HEK293 (cell line): ENCODE measurements around the gene LRIT3.

Source experiments
- CTCF ChIA-PET: fragments of 350-600 bp; formaldehyde crosslinking; extraction: SDS; loops from one replicate; lab custom pipeline; 2021; ENCODE audit warnings: antibody characterized with exemption; lab: Yijun Ruan, JAX
- POLR2A ChIA-PET: fragments of 300-600 bp; formaldehyde crosslinking; extraction: SDS; loops from one replicate; lab custom pipeline; 2020; ENCODE audit warnings: antibody characterized with exemption, inconsistent platforms; lab: Yijun Ruan, JAX
- H3K27ac ChIP-seq: fragments of 200-500 bp; sonication (Bioruptor generic); 2 replicates; pipeline ENCODE4 v1.5.1; 2014; ENCODE audit warnings: low read depth, low read length, control low read depth, inconsistent platforms; ENCODE audit errors: extremely low read depth
- H3K36me3 ChIP-seq, 2 experiments: fragments of 200-500 bp in 1 of 2; sonication (Bioruptor generic) in 1 of 2; 1 replicate in 1 of 2; 2 replicates in 1 of 2; pipeline ENCODE4 v1.5.1; 2014 to 2017; ENCODE audit warnings: inconsistent platforms in 2 of 2, low read length in 2 of 2; ENCODE audit not compliant: control insufficient read depth in 2 of 2, insufficient read depth in 1 of 2
- H3K4me1 ChIP-seq: fragments of 200-500 bp; sonication (Bioruptor generic); 2 replicates; pipeline ENCODE4 v1.5.1; 2014; ENCODE audit warnings: mild to moderate bottlenecking, low read length, inconsistent platforms; ENCODE audit not compliant: control insufficient read depth, insufficient read depth
- H3K4me3 ChIP-seq: 2 replicates; pipeline ENCODE4 v1.5.1; 2011; ENCODE audit warnings: low read depth, mild to moderate bottlenecking, control low read depth, low read length, moderate library complexity
- H3K9me3 ChIP-seq: fragments of 200-500 bp; sonication (Bioruptor generic); 2 replicates; pipeline ENCODE4 v1.5.1; 2014; ENCODE audit warnings: low read depth, low read length, inconsistent platforms; ENCODE audit not compliant: control insufficient read depth, insufficient read depth
- BCL6B ChIP-seq: fragments of 450-650 bp; formaldehyde crosslinking; IDR thresholded peaks from 2 replicates; pipeline ENCODE4 v1.5.1; 2017; ENCODE audit warnings: missing biosample characterization, missing genetic modification characterization
- GFI1B ChIP-seq: fragments of 450-650 bp; formaldehyde crosslinking; IDR thresholded peaks from 2 replicates; pipeline ENCODE4 v1.5.1; 2016; ENCODE audit warnings: missing biosample characterization, missing genetic modification characterization
- GLI4 ChIP-seq: fragments of 450-650 bp; formaldehyde crosslinking; IDR thresholded peaks from 2 replicates; pipeline ENCODE4 v1.5.1; 2016; ENCODE audit warnings: missing biosample characterization, missing genetic modification characterization
- KLF16 ChIP-seq: fragments of 450-650 bp; formaldehyde crosslinking; IDR thresholded peaks from 2 replicates; pipeline ENCODE4 v1.5.1; 2017; ENCODE audit warnings: missing biosample characterization, missing genetic modification characterization
- PRDM4 ChIP-seq: fragments of 450-650 bp; formaldehyde crosslinking; IDR thresholded peaks from 2 replicates; pipeline ENCODE4 v1.5.1; 2017; ENCODE audit warnings: missing biosample characterization, missing genetic modification characterization
- SETDB1 ChIP-seq: IDR thresholded peaks from one replicate; pipeline ENCODE4 v1.6.1; 2017; ENCODE audit warnings: mild to moderate bottlenecking, low read length, moderate library complexity, mixed read lengths; ENCODE audit not compliant: insufficient read length
- ZNF2 ChIP-seq: fragments of 450-650 bp; formaldehyde crosslinking; IDR thresholded peaks from 2 replicates; pipeline ENCODE4 v1.5.1; 2016; ENCODE audit warnings: missing biosample characterization, missing genetic modification characterization
- ZNF202 ChIP-seq: fragments of 450-650 bp; formaldehyde crosslinking; IDR thresholded peaks from 2 replicates; pipeline ENCODE4 v1.5.1; 2016; ENCODE audit warnings: missing biosample characterization, missing genetic modification characterization, borderline replicate concordance
- ZNF366 ChIP-seq: fragments of 450-650 bp; formaldehyde crosslinking; conservative IDR thresholded peaks from 2 replicates; pipeline ENCODE4 v1.5.1; 2016; ENCODE audit warnings: missing biosample characterization, missing genetic modification characterization
- ZNF398 ChIP-seq: fragments of 450-650 bp; formaldehyde crosslinking; IDR thresholded peaks from 2 replicates; pipeline ENCODE4 v1.5.1; 2017; ENCODE audit warnings: missing biosample characterization, missing genetic modification characterization
- ZNF404 ChIP-seq: fragments of 450-650 bp; formaldehyde crosslinking; IDR thresholded peaks from 2 replicates; pipeline ENCODE4 v1.5.1; 2017; ENCODE audit warnings: missing biosample characterization, missing genetic modification characterization
- ZNF426 ChIP-seq: fragments of 450-650 bp; formaldehyde crosslinking; IDR thresholded peaks from 2 replicates; pipeline ENCODE4 v1.5.1; 2017; ENCODE audit warnings: missing biosample characterization, missing genetic modification characterization, mild to moderate bottlenecking, inconsistent platforms, moderate library complexity
- ZNF48 ChIP-seq: fragments of 450-650 bp; formaldehyde crosslinking; IDR thresholded peaks from 2 replicates; pipeline ENCODE4 v1.5.1; 2016; ENCODE audit warnings: missing biosample characterization, missing genetic modification characterization
- ZNF514 ChIP-seq: fragments of 450-650 bp; formaldehyde crosslinking; IDR thresholded peaks from 2 replicates; pipeline ENCODE4 v1.5.1; 2016; ENCODE audit warnings: missing biosample characterization, missing genetic modification characterization
- ZNF518A ChIP-seq: fragments of 450-650 bp; formaldehyde crosslinking; conservative IDR thresholded peaks from 2 replicates; pipeline ENCODE4 v1.5.1; 2016; ENCODE audit warnings: low read depth, missing biosample characterization, missing genetic modification characterization
- ZNF558 ChIP-seq: fragments of 450-650 bp; formaldehyde crosslinking; IDR thresholded peaks from 2 replicates; pipeline ENCODE4 v1.5.1; 2016; ENCODE audit warnings: missing biosample characterization, missing genetic modification characterization
- ZNF621 ChIP-seq: fragments of 450-650 bp; formaldehyde crosslinking; IDR thresholded peaks from 2 replicates; pipeline ENCODE4 v1.5.1; 2017; ENCODE audit warnings: missing biosample characterization, missing genetic modification characterization
- ZNF660 ChIP-seq: fragments of 450-650 bp; IDR thresholded peaks from 2 replicates; pipeline ENCODE4 v1.5.1; 2018; ENCODE audit warnings: missing biosample characterization, mild to moderate bottlenecking, missing genetic modification characterization
- ZNF664 ChIP-seq: fragments of 450-650 bp; formaldehyde crosslinking; IDR thresholded peaks from 2 replicates; pipeline ENCODE4 v1.5.1; 2016; ENCODE audit warnings: missing biosample characterization, missing genetic modification characterization

Gene LRIT3

GRCh38 chr4:109827672-109828071 is 20.2 kb upstream of the LRIT3 start, which contains the start of gene RRH:
RRH (plus strand) TSS chr4:109827972; CDS start chr4:109828028, 56 bp downstream.
- POLR2A ChIA-PET: no interaction called here
- TF ChIP-seq ZNF202 (tag by site-specific recombination) (no peak), ZNF518A (tag by site-specific recombination) (no peak), ZNF660 (tag by site-specific recombination) (no peak), SETDB1 (no peak), GLI4 (tag by site-specific recombination) (no peak), ZNF426 (no peak), ZNF398 (tag by site-specific recombination) (no peak), PRDM4 (tag by site-specific recombination) (no peak), ZNF2 (tag by site-specific recombination) (no peak), ZNF558 (no peak), ZNF514 (tag by site-specific recombination) (no peak), ZNF621 (tag by site-specific recombination) (no peak), KLF16 (tag by site-specific recombination) (no peak), ZNF48 (tag by site-specific recombination) (no peak), ZNF664 (tag by site-specific recombination) (no peak), ZNF366 (tag by site-specific recombination) (no peak), GFI1B (tag by site-specific recombination) (no peak), ZNF404 (tag by site-specific recombination) (no peak), BCL6B (no peak)
- TF ChIP-seq, all 188 proteins: peak for 0
- H3K27ac ChIP-seq: no peak within 1 kb of the TSS
- H3K4me1 ChIP-seq: no peaks in the 10 kb centered on the region
- H3K36me3 ChIP-seq: peaks cover 11 to 23% of the 10 kb centered on the region in 2 experiments; a peak in 2 of 3 replicates
- H3K9me3 ChIP-seq: no peaks in the 10 kb centered on the region
- CTCF ChIA-PET: interaction anchor here (0.6 to 1.7 kb wide), 4 partner anchors 12 to 124 kb away, joined by 3 to 7 read pairs (median 4); partner anchors contain the start of gene GAR1
- no peak within 1 kb of the TSS for H3K4me3 ChIP-seq
